ENCODE results near the gene TNFSF13B. TPM values are rescaled to one million over a fixed set of nuclear protein-coding genes. Genes with fewer than 3 reads are reported as not detected.

The TNFSF13B gene, protein sequence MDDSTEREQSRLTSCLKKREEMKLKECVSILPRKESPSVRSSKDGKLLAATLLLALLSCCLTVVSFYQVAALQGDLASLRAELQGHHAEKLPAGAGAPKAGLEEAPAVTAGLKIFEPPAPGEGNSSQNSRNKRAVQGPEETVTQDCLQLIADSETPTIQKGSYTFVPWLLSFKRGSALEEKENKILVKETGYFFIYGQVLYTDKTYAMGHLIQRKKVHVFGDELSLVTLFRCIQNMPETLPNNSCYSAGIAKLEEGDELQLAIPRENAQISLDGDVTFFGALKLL
- total RNA-seq, result 6.9 and 7.8 TPM in 2 replicates

DNA sequence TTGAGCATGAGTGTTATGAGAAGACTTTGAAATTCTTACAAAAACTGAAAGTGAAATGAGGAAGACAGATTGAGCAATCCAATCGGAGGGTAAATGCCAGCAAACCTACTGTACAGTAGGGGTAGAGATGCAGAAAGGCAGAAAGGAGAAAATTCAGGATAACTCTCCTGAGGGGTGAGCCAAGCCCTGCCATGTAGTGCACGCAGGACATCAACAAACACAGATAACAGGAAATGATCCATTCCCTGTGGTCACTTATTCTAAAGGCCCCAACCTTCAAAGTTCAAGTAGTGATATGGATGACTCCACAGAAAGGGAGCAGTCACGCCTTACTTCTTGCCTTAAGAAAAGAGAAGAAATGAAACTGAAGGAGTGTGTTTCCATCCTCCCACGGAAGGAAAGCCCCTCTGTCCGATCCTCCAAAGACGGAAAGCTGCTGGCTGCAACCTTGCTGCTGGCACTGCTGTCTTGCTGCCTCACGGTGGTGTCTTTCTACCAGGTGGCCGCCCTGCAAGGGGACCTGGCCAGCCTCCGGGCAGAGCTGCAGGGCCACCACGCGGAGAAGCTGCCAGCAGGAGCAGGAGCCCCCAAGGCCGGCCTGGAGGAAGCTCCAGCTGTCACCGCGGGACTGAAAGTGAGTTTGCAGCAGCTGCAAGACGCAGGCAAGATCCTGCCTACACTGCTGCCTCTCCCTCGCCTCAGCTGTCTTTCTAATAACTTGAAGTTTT lies at the start of gene TNFSF13B:
Gene TNFSF13B (plus strand): TSS at position 118 of the 728 bp plus-strand sequence. CDS start 178 bp downstream, at position 296.

Small RNA genes within 50 kb of the gene (small RNA-seq; reads per million reads assigned to genes)
- not detected for gene RNA5SP39

Other genes with a start within 250 kb of the TNFSF13B start
- 8.5 and 9.8 TPM in 2 replicates for gene LIG4, start 54.2 kb upstream of the TNFSF13B start, total RNA-seq
- gene ABHD13, start 51.3 kb upstream of the TNFSF13B start, total RNA-seq, result 12.3 and 14.1 TPM in 2 replicates

Measured in articular chondrocyte of knee joint (primary cell).